GM12872 (cell line): ENCODE data around the gene VENTX.

Source experiments
- TF ChIP-seq, protein P1 (sequence below): IDR thresholded peaks from 3 replicates; pipeline ENCODE4 v1.5.1; 2011; ENCODE audit warnings: low read depth, mild to moderate bottlenecking, low read length, moderate library complexity; ENCODE audit not compliant: insufficient read depth

The VENTX gene

DNA sequence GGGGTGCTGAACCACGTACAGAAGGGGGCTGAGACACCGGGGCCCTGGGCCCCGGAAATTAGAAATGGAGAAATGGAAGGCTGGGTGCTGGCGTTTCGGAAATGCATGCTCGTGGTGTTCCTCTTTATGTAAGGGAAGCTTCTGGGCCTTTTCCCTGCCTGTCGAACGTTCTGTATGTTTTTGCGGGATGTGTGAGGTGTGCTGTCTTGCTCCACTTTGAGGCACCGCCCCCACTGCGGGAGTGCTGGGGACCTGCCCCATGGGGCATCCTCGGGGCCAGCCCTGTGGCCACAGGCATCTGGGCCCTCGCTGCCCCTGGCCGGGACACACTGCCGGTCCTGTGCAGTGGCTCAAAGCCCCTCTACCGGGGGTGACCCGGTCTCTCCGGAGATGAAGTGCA lies 1.7 kb upstream of the VENTX start:
- TF ChIP-seq, protein P1, sequence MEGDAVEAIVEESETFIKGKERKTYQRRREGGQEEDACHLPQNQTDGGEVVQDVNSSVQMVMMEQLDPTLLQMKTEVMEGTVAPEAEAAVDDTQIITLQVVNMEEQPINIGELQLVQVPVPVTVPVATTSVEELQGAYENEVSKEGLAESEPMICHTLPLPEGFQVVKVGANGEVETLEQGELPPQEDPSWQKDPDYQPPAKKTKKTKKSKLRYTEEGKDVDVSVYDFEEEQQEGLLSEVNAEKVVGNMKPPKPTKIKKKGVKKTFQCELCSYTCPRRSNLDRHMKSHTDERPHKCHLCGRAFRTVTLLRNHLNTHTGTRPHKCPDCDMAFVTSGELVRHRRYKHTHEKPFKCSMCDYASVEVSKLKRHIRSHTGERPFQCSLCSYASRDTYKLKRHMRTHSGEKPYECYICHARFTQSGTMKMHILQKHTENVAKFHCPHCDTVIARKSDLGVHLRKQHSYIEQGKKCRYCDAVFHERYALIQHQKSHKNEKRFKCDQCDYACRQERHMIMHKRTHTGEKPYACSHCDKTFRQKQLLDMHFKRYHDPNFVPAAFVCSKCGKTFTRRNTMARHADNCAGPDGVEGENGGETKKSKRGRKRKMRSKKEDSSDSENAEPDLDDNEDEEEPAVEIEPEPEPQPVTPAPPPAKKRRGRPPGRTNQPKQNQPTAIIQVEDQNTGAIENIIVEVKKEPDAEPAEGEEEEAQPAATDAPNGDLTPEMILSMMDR: no peak

DNA sequence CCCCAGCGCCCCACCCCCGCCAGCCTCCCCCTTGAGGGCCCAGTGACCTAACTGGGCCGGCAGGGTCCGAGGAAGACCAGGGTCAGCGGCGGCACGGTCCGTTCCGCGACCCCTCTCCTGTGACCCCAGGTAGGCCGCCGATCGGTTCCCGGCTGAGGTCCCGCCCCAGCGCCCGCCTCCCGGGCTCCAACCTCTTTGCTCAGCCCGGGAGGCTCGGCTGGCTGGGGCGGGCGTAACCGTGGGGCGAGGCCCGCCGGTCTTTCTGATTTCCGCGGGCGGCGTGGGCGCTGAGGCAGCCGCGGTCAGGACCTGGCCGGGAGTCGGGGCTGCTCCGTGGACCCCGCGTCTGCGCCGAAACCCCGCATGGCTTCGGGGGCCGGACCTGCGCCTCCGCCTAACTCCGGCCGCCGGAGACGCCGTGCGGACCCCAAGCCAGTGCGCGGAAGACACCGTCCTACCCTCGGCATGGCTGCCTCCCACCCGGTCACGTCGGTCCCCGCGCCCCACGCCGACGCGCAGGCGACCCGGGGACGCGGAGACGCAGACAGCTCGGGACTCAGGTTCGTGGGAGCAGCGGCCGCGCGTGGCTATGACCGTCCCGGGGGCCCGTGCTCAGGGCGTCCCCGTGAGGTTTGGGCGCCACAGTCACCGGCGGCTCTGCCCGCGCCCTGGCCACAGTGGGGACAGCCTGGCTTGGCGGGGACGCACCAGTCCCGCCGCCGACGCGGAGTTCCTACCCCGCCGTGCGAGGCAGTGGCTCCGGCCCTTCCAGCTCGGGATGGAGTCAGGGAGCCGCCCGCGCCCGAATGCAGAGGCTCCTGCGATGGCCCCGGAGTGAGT lies 1.0 kb upstream of the VENTX start:
- TF ChIP-seq, protein P1: no peak

GRCh38 chr10:133237241-133237587 lies 441 bp upstream of the VENTX start:
- TF ChIP-seq, protein P1: no peak

DNA sequence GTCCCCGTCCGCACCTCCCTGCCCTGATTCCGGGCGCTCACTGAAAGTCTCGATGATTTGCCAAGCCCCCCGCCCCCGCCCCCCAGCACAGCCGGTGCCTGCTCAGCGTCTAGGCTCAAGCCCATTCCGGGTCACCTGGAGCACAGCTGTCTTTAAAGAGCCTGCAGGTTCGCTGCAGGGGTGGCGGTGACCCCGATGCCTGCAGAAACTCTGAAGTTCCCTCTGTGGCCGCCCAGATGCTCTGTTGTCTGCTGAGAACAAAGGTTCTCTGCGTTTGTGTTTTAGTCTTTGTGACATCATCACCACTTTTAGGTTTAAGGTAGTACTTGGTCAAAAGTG lies 780 bp downstream of the VENTX start:
- TF ChIP-seq, protein P1: no peak

- TF ChIP-seq, protein P1: no peak
Measured at GRCh38 chr10:133239990-133240389, 2.3 kb downstream of the VENTX start.

- TF ChIP-seq, protein P1: no peak
Measured at GRCh38 chr10:133241501-133242205, 4.0 kb downstream of the VENTX start.

DNA sequence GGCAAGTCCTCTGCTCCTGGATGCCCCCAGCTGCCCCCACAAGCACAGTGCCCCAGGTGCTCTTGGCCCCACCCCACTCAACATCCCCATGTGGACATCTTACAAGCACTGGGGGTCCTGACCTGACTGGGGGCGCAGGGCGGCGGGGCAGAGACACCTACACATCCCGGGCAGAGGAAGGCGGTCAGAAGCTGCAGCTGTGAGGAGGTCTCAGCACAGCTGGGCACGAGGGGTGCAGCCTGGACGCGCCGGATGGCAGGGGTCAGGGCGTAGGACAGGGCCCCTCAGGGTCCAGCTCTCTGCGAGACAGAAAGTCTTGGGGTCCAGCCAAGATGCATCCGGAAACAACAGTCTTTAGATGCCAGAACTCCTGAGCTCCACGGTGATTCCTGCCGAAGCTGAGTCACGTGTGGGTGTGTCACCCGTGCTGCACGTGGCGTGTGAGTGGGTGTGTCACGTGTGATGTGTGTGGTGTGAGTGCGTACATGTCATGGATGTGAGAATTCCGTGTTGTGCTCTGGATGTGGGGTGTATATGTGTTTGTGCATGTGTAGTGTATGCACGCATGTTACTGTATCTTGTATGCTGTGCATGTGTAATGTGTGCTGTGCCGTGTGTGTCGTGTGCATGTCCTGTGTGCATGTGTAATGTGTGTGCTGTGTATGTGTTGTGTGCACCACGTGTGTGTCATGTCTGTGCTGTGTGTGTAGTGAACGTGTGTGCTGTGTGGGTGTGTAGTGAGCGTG lies 5.1 kb downstream of the VENTX start:
- TF ChIP-seq, protein P1: no peak
